Adrenal gland (tissue), 5 donors: ENCODE measurements around the gene RPSA.

Source experiments
- POLR2A ChIP-seq, 2 donors: fragments of 450-650 bp; IDR thresholded peaks; one replicate each; pipeline ENCODE4 v1.6.1; 2017; ENCODE audit warnings: antibody characterized with exemption in 2 of 2, mild to moderate bottlenecking in 2 of 2, moderate library complexity in 1 of 2
- TF ChIP-seq, protein P1 (sequence below), 6 experiments: fragments of 450-650 bp in 4 of 6; fragments of 200-600 bp in 2 of 6; sonication (generic) in 1 of 6; IDR thresholded peaks; 1 replicate in 5 of 6; 2 replicates in 1 of 6; pipeline versions ENCODE4 v1.5.1 to v1.8.0; 2016 to 2021; ENCODE audit warnings: antibody characterized with exemption in 6 of 6, mild to moderate bottlenecking in 2 of 6, moderate library complexity in 1 of 6
- donor health status: DM: no; HTN: no; CAD: no.

DNA sequence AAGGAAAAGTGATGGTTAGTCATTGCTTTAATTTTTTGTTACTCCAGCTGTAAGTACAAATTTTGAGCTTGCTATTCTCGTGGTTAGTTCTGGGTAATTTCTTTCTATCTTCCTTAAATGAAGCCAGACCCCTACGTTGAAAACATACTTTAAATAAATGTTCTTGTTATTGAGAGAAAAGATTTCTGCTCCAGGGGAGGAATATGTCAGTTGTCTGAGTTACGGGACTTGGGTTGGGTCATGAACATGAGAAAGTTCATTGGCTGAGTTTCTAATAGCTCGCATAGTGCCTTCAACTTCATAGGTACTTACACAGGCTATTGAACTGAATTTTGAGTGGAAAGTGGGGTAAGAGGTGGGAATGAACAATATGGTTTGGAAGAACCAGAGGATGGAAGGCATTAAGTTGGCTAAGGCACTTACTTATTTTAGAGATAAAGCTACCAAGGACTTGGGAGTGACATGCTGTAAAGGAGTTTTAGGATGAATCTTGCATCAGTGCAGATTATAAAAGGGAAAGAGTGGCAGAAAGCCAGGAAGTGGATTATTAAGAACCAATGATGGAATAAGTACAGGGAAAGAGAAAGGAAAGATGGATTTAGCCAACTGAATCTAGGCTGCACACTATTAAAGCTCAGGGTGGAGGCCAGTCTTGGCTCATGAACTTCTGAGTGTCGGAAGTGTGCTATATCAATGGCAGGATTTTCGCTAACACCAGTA, 1.4 kb downstream of the RPSA start:
- TF ChIP-seq, protein P1, sequence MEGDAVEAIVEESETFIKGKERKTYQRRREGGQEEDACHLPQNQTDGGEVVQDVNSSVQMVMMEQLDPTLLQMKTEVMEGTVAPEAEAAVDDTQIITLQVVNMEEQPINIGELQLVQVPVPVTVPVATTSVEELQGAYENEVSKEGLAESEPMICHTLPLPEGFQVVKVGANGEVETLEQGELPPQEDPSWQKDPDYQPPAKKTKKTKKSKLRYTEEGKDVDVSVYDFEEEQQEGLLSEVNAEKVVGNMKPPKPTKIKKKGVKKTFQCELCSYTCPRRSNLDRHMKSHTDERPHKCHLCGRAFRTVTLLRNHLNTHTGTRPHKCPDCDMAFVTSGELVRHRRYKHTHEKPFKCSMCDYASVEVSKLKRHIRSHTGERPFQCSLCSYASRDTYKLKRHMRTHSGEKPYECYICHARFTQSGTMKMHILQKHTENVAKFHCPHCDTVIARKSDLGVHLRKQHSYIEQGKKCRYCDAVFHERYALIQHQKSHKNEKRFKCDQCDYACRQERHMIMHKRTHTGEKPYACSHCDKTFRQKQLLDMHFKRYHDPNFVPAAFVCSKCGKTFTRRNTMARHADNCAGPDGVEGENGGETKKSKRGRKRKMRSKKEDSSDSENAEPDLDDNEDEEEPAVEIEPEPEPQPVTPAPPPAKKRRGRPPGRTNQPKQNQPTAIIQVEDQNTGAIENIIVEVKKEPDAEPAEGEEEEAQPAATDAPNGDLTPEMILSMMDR (IDR thresholded peaks at IDR 0.05) = no peak
- no peak for TF ChIP-seq POLR2A (IDR thresholded peaks at IDR 0.05)
